ENCODE measurements around the gene FGFR1OP2. TPM values are rescaled to one million over a fixed set of nuclear protein-coding genes. Genes with fewer than 3 reads are reported as not detected.

Gene FGFR1OP2
- 35.3 and 49.0 TPM in 2 replicates for total RNA-seq

GRCh38 chr12:26937863-26938700, at the start of gene FGFR1OP2, which contains the start of gene INTS13:
TSS of gene FGFR1OP2 (plus strand) at chr12:26938470. CDS start at chr12:26954159, 15,689 bp downstream.
TSS of gene INTS13 (minus strand) at chr12:26937981. CDS start at chr12:26936803, 1,178 bp downstream.

GRCh38 chr12:27014085-27014858, 76.0 kb downstream of the FGFR1OP2 start, which contains the start of gene TM7SF3:
TSS of gene TM7SF3 (minus strand) at chr12:27014384. CDS start at chr12:27014168, 216 bp downstream.

Other genes with a start within 250 kb of the FGFR1OP2 start
- gene ITPR2, start 105.3 kb upstream of the FGFR1OP2 start, total RNA-seq, result 23.1 and 28.0 TPM in 2 replicates
- gene INTS13, start 489 bp upstream of the FGFR1OP2 start, total RNA-seq, result 25.3 and 28.4 TPM in 2 replicates
- 103 and 110 TPM in 2 replicates for gene TM7SF3, start 75.9 kb downstream of the FGFR1OP2 start, total RNA-seq
- gene MED21, start 84.1 kb downstream of the FGFR1OP2 start, total RNA-seq, result 37.2 and 41.5 TPM in 2 replicates
- not detected in 2 replicates for gene C12orf71, start 144.1 kb downstream of the FGFR1OP2 start, total RNA-seq